Measurements from ENCODE around the gene GDPD1.

Gene GDPD1

DNA sequence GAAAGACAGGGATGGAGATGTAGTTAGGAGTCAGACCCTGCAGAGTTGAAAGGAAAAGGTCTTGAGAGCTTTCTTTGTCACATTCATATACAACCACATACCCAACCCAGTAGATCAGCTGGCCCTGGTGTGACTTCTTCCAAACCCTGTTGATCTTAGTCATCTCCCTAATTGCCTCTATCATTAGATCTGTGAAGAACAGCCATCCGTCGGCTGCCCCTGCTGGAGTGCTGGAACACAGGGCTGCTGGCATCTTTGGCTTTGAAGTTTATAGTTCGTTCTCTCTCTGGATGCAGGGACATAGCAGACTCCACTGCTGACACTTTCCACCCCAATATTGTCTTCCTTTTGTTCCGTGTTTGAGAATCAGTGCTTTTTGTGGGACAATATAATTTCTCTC is 20.9 kb upstream of the GDPD1 start:
- Histone ChIP-seq H3K4me2 (ENCODE audit: insufficient read depth, low read length, poor library complexity, severe bottlenecking) (no peak overlapping the region), H3K27ac (replicated peaks; ENCODE audit: low read length) (no peak overlapping the region), H3K23ac (ENCODE audit: low read depth, low read length, poor library complexity) (no peak overlapping the region), H2BK12ac (ENCODE audit: low read length) (no peak overlapping the region), H2BK15ac (ENCODE audit: low read length) (no peak overlapping the region), H3K27me3 (ENCODE audit: control insufficient read depth in 3 of 3, insufficient read depth in 3 of 3, low read depth in 1 of 3, low read length in 3 of 3) (no peaks in the 10 kb centered on the region), H2AFZ (ENCODE audit: low read length) (no peak overlapping the region), H3K18ac (ENCODE audit: low read length) (no peak overlapping the region), H3K9me3 (replicated peaks in 1 of 2; ENCODE audit: control insufficient read depth in 2 of 2, insufficient read depth in 1 of 2, low read depth in 1 of 2, low read length in 2 of 2) (no peaks in the 10 kb centered on the region), H3K36me3 (replicated peaks in 1 of 2; ENCODE audit: control insufficient read depth in 2 of 2, insufficient read depth in 2 of 2, low read length in 2 of 2) (peaks cover 31 to 94% of the 10 kb centered on the region in 2 donors), H3K14ac (ENCODE audit: low read length) (no peak overlapping the region), H2BK120ac (ENCODE audit: low read depth, low read length) (no peak overlapping the region), H2BK5ac (ENCODE audit: low read length) (no peak overlapping the region), H3K4ac (ENCODE audit: low read length) (no peak overlapping the region), H3K4me1 (ENCODE audit: control insufficient read depth in 2 of 2, insufficient read depth in 1 of 2, low read depth in 1 of 2, low read length in 2 of 2) (no peaks in the 10 kb centered on the region), H4K91ac (ENCODE audit: low read depth, low read length, poor library complexity) (no peak overlapping the region), H3K79me1 (ENCODE audit: low read depth, low read length) (no peaks in the 10 kb centered on the region), H4K8ac (ENCODE audit: low read depth, low read length) (no peak overlapping the region), H3K4me3 (ENCODE audit: low read length in 2 of 2) (no peak overlapping the region), H3K9ac (ENCODE audit: low read depth, low read length, poor library complexity) (no peak overlapping the region), H2AK5ac (ENCODE audit: low read depth, low read length) (no peak overlapping the region)
- WGBS, 2 donors (ENCODE audit: extremely low coverage in 2 of 2, insufficient read length in 2 of 2, insufficient replicate concordance in 1 of 2): no CpG with 5 or more reads among the region's 4 CpGs
- DNase-seq (ENCODE audit: low spot score): no peak

GRCh38 chr17:59202320-59202719 is 18.0 kb upstream of the GDPD1 start:
- Histone ChIP-seq H2AFZ (ENCODE audit: low read length) (no peak overlapping the region), H3K23ac (ENCODE audit: low read depth, low read length, poor library complexity) (no peak overlapping the region), H3K9me3 (replicated peaks in 1 of 2; ENCODE audit: control insufficient read depth in 2 of 2, insufficient read depth in 1 of 2, low read depth in 1 of 2, low read length in 2 of 2) (no peaks in the 10 kb centered on the region), H3K14ac (ENCODE audit: low read length) (no peak overlapping the region), H3K27me3 (ENCODE audit: control insufficient read depth in 3 of 3, insufficient read depth in 3 of 3, low read depth in 1 of 3, low read length in 3 of 3) (no peaks in the 10 kb centered on the region), H2AK5ac (ENCODE audit: low read depth, low read length) (no peak overlapping the region), H3K4me1 (ENCODE audit: control insufficient read depth in 2 of 2, insufficient read depth in 1 of 2, low read depth in 1 of 2, low read length in 2 of 2) (no peaks in the 10 kb centered on the region), H3K18ac (ENCODE audit: low read length) (no peak overlapping the region), H3K79me1 (ENCODE audit: low read depth, low read length) (no peaks in the 10 kb centered on the region), H3K36me3 (replicated peaks in 1 of 2; ENCODE audit: control insufficient read depth in 2 of 2, insufficient read depth in 2 of 2, low read length in 2 of 2) (peaks cover 22 to 66% of the 10 kb centered on the region in 2 donors), H4K8ac (ENCODE audit: low read depth, low read length) (no peak overlapping the region), H3K4ac (ENCODE audit: low read length) (no peak overlapping the region), H3K9ac (ENCODE audit: low read depth, low read length, poor library complexity) (no peak overlapping the region), H3K4me3 (ENCODE audit: low read length in 2 of 2) (no peak overlapping the region), H2BK120ac (ENCODE audit: low read depth, low read length) (no peak overlapping the region), H2BK5ac (ENCODE audit: low read length) (no peak overlapping the region), H3K4me2 (ENCODE audit: insufficient read depth, low read length, poor library complexity, severe bottlenecking) (no peak overlapping the region), H3K27ac (replicated peaks; ENCODE audit: low read length) (no peak overlapping the region), H2BK15ac (ENCODE audit: low read length) (no peak overlapping the region), H4K91ac (ENCODE audit: low read depth, low read length, poor library complexity) (no peak overlapping the region), H2BK12ac (ENCODE audit: low read length) (no peak overlapping the region)
- no peak for DNase-seq (ENCODE audit: low spot score)
- WGBS, 2 donors (ENCODE audit: extremely low coverage in 2 of 2, insufficient read length in 2 of 2, insufficient replicate concordance in 1 of 2): no CpG with 5 or more reads among the region's 1 CpG

DNA sequence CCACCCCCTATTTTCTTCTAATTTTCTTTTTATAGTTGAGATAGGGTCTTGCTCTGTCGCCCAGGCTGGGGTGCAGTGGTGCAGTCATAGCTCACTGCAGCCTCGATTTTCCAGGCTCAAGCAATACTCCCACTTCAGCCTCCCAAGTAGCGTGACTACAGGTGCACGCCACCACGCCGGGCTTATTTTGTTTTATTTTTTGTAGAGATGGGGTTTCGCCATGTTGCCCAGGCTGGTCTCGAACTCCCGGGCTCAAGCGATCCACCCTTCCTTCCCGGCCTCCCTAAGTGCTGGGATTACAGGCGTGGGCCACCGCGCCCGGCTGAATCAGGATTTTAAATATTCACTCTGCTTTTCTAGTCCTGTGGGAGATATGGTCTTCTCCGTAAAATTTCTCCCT is 941 bp upstream of the GDPD1 start:
- no peaks in the 10 kb centered on the region for H3K27me3 ChIP-seq (ENCODE audit: control insufficient read depth in 3 of 3, insufficient read depth in 3 of 3, low read depth in 1 of 3, low read length in 3 of 3)

GRCh38 chr17:59219992-59220327 is 351 bp upstream of the GDPD1 start:
- Histone ChIP-seq H2AFZ (ENCODE audit: low read length) (peak overlapping the region; percentile 97), H2BK12ac (ENCODE audit: low read length) (no peak overlapping the region), H3K36me3 (replicated peaks in 1 of 2; ENCODE audit: control insufficient read depth in 2 of 2, insufficient read depth in 2 of 2, low read length in 2 of 2) (peaks cover 0 to 7% of the 10 kb centered on the region in 2 donors), H3K4ac (ENCODE audit: low read length) (no peak overlapping the region), H2BK5ac (ENCODE audit: low read length) (no peak overlapping the region), H3K4me3 (ENCODE audit: low read length in 2 of 2) (peak overlapping the region in 1 of 2 donors; percentile 89), H3K4me1 (ENCODE audit: control insufficient read depth in 2 of 2, insufficient read depth in 1 of 2, low read depth in 1 of 2, low read length in 2 of 2) (peaks cover 0 to 8% of the 10 kb centered on the region in 2 donors), H3K23ac (ENCODE audit: low read depth, low read length, poor library complexity) (no peak overlapping the region), H3K79me1 (ENCODE audit: low read depth, low read length) (no peaks in the 10 kb centered on the region), H2AK5ac (ENCODE audit: low read depth, low read length) (no peak overlapping the region), H3K18ac (ENCODE audit: low read length) (no peak overlapping the region), H3K9ac (ENCODE audit: low read depth, low read length, poor library complexity) (no peak overlapping the region), H3K4me2 (ENCODE audit: insufficient read depth, low read length, poor library complexity, severe bottlenecking) (peak overlapping the region; percentile 28), H3K27ac (replicated peaks; ENCODE audit: low read length) (peak overlapping the region; percentile 21), H2BK15ac (ENCODE audit: low read length) (no peak overlapping the region), H3K9me3 (replicated peaks in 1 of 2; ENCODE audit: control insufficient read depth in 2 of 2, insufficient read depth in 1 of 2, low read depth in 1 of 2, low read length in 2 of 2) (no peaks in the 10 kb centered on the region), H3K14ac (ENCODE audit: low read length) (no peak overlapping the region), H4K8ac (ENCODE audit: low read depth, low read length) (no peak overlapping the region), H2BK120ac (ENCODE audit: low read depth, low read length) (no peak overlapping the region), H3K27me3 (ENCODE audit: control insufficient read depth in 3 of 3, insufficient read depth in 3 of 3, low read depth in 1 of 3, low read length in 3 of 3) (no peaks in the 10 kb centered on the region), H4K91ac (ENCODE audit: low read depth, low read length, poor library complexity) (no peak overlapping the region)
- WGBS, 2 donors (ENCODE audit: extremely low coverage in 2 of 2, insufficient read length in 2 of 2, insufficient replicate concordance in 1 of 2): no CpG with 5 or more reads among the region's 7 CpGs
- DNase-seq (ENCODE audit: low spot score): no peak

More for the DNA sequence above, 941 bp upstream of the GDPD1 start:
- H2BK5ac ChIP-seq (ENCODE audit: low read length): no peak overlapping the region
- peak overlapping the region; percentile 97 for H2AFZ ChIP-seq (ENCODE audit: low read length)
- H3K4me1 ChIP-seq (ENCODE audit: control insufficient read depth in 2 of 2, insufficient read depth in 1 of 2, low read depth in 1 of 2, low read length in 2 of 2): peaks cover 0 to 8% of the 10 kb centered on the region in 2 donors
- no peak overlapping the region for H3K23ac ChIP-seq (ENCODE audit: low read depth, low read length, poor library complexity)
- H3K18ac ChIP-seq (ENCODE audit: low read length): no peak overlapping the region
- no peak overlapping the region for H2BK120ac ChIP-seq (ENCODE audit: low read depth, low read length)
- H2AK5ac ChIP-seq (ENCODE audit: low read depth, low read length): no peak overlapping the region
- WGBS, 2 donors (ENCODE audit: extremely low coverage in 2 of 2, insufficient read length in 2 of 2, insufficient replicate concordance in 1 of 2): no CpG with 5 or more reads among the region's 16 CpGs
- no peak overlapping the region for H3K27ac ChIP-seq (replicated peaks; ENCODE audit: low read length)
- no peaks in the 10 kb centered on the region for H3K9me3 ChIP-seq (replicated peaks in 1 of 2; ENCODE audit: control insufficient read depth in 2 of 2, insufficient read depth in 1 of 2, low read depth in 1 of 2, low read length in 2 of 2)
- no peak overlapping the region for H3K14ac ChIP-seq (ENCODE audit: low read length)
- H3K4me2 ChIP-seq (ENCODE audit: insufficient read depth, low read length, poor library complexity, severe bottlenecking): no peak overlapping the region
- no peak overlapping the region for H4K8ac ChIP-seq (ENCODE audit: low read depth, low read length)
- H3K36me3 ChIP-seq (replicated peaks in 1 of 2; ENCODE audit: control insufficient read depth in 2 of 2, insufficient read depth in 2 of 2, low read length in 2 of 2): peaks cover 0 to 12% of the 10 kb centered on the region in 2 donors
- DNase-seq (ENCODE audit: low spot score): no peak
- no peak overlapping the region for H3K9ac ChIP-seq (ENCODE audit: low read depth, low read length, poor library complexity)
- no peak overlapping the region for H3K4me3 ChIP-seq (ENCODE audit: low read length in 2 of 2)
- no peaks in the 10 kb centered on the region for H3K79me1 ChIP-seq (ENCODE audit: low read depth, low read length)
- H2BK12ac ChIP-seq (ENCODE audit: low read length): no peak overlapping the region
- H2BK15ac ChIP-seq (ENCODE audit: low read length): no peak overlapping the region
- no peak overlapping the region for H3K4ac ChIP-seq (ENCODE audit: low read length)
- H4K91ac ChIP-seq (ENCODE audit: low read depth, low read length, poor library complexity): no peak overlapping the region
